ENCODE measurements around the gene ATP8A1.
"Not testable (repeated sequence)": the region's sequence is repeated elsewhere in the genome, so short reads cannot be mapped to it uniquely, and the experiment has no call there.

ATP8A1 gene

DNA sequence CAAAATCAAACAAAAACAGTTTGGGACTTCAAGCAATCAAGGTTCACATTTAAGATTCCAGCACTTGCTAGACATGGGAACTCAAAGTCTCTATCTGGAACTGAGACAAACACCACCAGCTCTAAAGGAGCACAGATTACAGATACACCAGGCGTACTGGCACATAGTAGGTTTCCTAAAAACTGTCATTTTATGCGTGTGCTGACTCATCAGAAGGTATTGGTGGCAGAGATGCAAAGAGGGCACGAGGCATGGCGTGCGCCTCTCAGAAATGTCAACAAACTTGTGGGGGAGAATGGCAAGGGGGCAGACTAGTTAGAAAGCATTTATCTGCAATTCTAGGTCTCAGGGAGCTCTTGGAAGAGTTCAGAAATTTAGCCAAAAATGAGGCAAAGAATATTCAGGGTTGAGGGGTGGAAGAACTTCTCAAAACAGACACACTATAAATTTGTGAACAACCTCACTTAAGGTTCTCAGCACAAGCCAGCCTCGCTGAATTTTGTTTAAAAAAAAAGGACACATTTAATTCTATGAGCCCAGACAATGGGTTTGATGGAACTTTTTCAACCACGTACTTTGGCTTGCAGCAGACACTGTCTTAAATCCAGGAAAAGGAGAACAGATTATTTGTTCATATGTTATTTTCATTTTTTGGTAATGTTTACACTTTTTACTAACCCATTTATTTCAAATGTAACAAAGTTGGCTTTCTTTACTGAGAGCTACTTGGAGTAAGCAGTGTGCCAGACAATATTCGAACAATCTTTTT is 159.6 kb downstream of the ATP8A1 start:
- DNase-seq: no peak

DNA sequence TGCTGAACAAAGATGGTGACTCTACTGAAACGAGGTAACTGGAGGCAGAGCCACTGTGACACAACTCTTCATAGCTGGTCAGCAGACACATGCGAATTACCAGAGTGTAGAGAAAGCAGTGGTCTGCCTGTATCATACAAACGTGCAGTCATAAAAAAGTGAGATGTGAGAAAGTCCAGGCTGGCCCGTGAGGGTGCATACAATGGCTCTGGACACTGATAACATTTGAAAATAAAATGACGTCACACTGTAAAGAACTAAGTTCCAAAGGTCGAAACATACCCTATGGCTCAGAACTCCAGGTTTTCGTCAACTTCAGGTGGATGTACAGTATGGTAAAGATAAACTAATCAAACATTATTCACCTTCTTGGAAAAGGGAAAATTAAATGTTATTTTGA is 163.9 kb downstream of the ATP8A1 start:
- no peak for DNase-seq

DNA sequence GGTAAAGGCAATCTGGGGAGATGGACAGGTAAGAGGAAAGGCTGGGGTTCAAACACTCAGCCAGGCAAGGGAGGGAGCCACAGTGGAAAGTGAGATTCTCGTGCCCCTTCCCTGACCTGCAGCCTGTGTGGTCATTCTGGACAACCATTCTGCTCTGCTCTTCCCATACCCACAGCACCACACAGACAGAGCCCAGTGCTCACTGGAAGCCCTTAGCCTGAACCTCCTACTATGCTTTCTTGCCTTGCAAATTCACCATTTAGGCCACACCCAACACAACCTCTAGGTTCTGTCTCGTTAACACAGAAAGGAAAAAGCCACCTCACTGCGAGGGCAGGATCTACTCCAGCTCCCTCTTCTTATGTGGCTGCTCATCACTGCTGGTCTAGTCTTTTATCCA is 166.9 kb downstream of the ATP8A1 start:
- DNase-seq: no peak

DNA sequence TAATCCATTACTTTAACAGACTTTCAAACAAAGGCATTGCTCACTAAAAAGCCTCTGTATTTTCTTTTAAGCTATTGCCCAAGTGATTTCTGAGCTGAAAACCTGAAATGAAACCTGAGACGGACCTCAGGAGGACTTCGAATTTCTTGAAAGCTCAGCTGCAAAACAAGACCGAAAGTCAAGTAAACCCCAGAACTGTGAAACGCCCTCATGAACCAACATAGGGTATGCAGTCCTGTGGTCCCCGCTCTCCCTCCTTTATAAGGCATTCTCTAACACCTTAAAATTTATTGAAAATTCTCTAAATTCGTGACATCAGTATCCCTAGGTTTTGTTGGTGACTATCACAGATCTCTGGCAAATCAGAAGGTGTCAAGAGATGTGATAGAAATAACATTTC is 167.8 kb downstream of the ATP8A1 start:
- DNase-seq: no peak

DNA sequence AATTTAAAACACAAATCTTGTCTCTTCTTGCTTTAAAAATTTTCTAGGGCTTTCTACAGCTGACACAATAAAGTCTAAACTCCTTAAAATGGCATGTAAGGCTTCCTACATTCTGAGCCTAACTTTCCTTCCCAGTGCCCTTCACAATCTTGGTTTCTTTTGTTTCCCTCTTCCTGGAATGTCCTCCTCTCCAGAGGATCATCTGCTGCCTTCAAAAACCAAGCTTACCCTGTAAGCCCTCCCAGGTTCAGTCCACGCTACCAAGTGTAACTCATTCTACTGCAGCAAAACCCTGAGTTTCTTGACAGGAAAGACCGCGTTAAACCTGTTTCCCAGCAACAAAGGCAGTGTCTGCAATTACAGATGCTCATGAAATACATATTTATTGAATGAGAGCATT is 168.4 kb downstream of the ATP8A1 start:
- DNase-seq: no peak

DNA sequence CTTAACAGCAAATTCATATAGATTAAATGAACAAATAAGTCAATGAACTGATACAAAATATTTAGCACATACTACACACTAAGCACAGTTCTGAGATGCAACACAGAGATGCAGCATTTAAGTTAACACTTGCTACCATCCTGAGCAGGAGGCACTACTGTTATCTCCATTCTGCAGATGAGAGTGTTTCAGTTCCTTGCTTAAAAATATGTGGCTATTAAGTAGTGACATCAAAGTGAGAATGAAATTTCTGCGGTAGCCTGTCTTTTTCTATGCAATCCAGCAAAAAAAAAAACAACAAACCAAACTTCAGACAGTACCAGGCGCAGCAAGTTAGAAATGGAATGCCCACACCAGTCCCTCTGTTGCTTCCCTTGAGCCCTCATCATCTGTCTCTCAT is 168.8 kb downstream of the ATP8A1 start:
- DNase-seq: no peak

DNA sequence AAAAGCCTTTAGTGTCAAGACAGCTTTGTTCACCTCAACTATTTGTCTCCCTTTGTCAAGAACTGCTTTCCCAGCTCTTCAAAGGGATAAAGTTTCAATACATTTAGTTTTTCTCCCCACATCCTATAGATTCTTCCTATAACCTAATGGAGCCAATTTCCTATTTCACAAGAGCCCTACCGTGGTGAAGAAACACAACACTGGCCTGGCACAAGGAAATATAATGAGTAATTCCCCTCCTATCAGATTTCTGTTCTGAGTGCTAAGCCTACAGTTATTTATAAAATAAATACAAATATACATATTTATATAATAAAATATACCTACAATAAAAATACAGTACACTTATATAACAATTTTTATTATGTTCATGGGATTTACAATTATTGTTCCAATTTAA is 169.7 kb downstream of the ATP8A1 start:
- DNase-seq: no peak

DNA sequence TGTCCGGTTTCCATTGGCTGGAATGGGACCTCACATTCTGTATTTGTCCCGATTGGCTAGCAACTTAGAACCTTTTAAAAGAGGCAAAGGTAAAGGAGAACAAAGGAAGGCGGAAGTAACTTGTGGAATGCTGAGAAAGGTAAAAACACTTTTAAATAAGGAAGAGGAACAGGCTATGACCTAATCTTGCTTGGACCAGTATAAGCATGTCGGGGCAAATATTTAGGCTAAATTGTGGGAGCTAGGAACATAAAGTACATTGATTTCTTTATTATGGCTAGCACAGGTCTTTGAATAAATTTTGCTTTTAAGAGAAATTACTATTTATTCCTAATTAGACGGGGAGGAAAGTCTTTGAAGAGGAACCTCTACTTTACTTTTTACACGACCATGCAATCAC is 170.7 kb downstream of the ATP8A1 start:
- not testable (repeated sequence) for DNase-seq

DNA sequence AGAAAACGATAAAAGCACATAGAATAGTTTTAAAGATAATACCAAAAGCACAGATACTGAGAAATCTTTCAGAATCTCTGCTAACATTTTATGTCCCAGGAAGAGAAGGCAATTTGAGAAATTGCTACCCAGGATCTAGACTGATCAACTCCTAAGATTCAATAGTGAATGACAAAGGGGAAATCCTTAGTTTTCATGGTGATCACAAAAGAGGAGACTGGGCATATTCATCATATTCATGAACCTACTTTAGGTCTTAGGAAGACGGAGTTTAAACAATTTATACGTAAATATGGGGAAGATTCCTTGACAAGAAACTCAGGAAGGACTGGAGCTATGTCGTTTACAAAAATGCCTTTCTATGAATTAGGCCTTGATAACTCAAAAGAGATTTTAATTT is 172.3 kb downstream of the ATP8A1 start:
- no peak for DNase-seq

DNA sequence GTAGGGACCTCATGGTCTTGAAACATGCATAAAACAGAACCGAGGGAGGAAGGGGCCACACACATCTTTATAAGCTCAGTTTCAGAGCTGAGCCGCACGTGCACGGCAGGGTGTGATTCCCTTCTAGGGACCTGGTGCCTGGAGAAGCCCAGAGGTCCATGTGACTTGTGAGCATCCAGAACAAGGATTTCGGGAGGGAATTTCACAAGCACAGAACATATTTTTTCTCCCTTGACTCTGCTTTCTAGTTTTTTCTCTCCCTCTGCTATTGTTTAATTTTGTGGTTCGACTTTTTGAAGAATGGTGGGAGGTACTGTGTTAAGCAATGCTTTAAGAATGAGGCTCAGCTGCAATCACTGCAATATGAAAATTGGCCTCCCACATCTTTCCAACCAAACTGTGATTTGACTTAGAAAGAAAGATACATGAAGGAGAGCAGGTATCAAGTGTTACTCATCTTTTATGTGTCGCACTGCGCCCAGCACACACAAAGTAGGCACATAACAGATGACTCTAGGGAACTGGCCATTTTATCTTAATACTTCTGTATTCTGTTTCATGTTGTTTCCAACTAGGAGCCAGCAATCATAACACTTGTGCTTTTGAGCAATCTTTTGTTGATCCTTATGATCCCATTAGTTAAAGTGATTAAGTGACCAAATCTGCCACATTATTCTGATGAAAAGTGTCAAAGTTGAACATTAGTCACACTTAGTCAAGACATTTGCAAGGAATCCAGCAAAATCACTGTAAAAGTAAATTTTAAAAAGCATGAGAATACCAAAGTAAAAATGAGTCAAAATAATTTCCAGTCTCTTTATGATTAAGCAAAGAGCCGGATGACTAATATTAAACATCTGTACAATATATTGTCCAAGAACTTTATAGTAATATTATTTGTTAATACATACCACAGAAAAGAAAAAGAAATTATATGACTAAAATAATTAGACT is 173.2 kb downstream of the ATP8A1 start:
- no peak for DNase-seq

DNA sequence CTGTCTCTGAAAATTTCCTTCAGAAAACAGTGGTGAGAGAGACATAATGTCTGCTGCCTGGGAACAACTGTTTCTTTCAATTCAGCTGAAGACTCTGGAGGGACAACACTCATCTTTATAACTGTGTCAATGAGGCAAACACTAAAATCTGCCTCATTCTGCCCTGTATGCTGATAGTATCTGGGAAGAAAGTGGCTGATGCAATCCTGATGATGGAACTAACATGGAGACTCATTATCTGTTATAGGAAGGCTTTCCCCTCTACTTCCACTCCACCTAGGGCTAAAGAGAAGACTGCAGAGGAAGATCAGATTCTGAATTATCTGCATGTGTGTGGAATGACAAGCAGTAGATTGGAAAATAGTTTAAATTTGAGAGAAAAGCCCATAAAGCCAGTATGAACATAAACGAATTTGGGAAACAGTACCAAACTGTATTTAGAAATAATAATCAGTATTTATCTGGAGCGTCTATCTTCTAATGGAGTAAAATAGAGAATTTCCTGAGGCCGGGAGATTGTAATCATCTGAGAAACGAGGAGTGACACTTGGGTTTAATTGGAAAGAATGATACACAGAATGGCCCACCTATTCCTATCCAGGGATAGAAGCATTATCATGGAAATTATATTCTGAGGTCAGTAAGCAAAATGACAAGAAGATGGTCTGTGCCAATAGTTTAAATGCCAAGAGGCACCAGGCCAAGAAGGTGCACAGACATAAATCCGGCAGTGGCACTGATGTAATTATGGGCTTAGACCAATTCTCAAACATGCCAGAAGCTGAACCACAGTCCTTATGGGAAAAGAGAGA is 174.2 kb downstream of the ATP8A1 start:
- DNase-seq: no peak

DNA sequence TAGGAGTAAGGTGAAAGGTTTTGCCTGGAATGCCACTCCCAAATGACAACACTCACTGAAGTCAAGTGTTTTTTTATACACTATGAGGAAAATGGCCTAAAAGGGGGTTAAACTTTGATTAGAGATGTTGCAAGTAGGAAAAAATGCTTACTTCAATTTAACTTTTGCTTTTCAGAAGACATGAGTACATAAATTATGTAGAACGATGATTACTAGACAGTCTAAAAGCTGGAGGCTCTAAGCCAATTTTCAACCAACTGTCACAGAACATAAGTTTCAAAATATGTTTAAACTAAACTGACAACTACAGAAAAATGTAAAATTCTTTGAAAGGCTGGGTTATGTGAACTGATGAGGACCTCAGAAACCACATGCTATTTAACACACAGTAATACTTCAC is 176.2 kb downstream of the ATP8A1 start:
- no peak for DNase-seq

DNA sequence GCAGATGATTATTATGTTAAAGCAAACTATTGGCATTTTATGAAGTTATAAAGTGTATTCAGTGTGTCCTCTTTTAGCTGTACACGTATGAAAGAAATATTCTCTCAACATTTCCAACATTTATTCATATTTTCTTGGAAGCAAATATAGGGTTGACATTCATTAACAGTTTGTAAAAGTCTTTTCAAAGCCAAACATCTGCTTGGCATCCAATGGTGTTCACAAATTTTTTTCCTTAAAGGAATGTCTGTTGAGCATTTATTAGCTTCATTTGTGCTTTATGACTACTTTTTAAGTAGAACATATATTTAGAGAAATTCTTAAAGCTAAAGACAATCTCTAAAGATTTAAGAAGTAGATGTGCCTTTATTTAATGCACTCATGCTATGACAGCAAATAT is 176.6 kb downstream of the ATP8A1 start:
- no peak for DNase-seq

DNA sequence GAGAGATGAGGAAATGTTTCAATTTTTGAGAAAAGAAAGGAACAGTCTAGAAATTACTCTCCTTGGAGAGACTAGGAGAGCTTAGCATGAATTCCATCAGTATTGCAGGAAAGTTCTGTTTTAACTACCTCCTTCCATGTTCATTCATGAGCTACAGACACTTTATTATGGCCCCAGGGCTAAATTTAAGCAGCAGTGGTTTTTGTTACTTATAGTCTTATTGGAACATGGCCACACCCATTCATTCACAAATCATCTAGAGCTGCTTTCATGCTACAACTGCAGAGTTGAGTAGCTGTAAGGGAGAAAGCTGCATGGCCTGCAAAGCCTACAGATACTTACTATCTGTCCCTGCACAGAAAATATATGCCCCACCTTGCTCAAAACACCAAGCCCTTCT is 178.0 kb downstream of the ATP8A1 start:
- no peak for DNase-seq

DNA sequence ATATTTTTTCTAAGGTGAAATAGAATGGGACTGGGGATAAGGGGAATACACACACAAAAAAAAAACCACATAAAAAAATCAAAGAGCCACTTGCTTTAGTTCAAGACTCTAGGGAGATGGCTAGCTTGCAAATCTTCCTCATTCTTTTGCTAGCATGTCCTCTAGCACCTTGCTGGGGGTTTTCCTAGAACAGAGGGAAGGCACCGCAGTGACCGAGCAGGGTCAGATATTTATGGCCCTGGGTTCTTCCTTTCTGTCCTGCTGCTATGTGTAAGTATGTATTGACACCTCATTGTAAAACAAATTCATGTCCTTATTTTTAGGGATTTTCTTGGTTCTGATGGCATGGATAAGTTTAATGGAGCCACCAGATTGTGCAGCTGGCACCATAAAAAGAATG is 178.4 kb downstream of the ATP8A1 start:
- DNase-seq: no peak

DNA sequence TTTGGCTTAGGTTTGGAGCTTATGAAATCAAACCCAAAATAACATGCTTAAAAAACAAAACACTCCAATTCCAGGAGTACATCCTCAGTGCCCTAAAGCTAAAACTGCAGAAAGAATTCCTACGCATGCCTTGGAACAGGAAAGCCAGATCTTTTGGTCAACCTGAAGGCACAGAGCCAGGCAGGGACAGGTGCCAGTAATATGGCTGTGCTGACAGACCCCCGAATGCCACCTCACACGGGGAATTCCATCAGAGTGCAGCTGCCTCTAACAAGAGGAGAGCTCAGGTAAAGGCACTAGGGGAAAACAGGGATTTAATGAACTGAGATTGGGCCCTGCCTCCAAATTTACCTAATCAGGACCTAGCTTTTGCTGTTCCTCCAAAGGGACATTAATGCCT is 182.5 kb downstream of the ATP8A1 start:
- no peak for DNase-seq

DNA sequence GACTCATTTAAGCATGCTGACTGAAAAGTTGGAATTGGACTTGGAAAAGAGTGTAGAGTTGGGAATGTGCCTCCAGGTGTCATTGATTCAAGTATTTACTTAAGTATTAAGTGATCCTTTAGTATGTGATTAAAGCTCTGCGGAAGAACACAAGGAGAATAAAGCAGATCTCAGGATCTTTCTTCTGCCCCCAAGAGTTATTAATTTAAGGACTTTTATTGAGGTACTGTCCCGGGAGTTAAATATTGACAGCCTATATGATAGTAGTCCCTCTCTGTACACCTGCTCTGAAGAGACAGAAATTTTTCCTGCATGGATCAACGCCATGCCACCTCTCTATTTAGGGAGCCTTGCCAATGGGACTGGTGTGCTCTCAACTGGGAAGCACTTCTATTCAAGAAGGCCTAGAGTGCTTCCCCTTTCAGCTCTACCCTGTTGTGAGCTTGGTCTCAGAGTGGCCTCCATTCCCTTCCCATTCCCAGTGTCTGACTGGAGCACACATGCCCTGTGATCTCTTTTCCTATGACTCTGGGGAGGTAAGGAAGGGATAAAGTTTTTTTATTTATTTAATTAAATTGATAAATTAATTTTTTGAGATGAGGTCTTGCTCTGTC is 183.7 kb downstream of the ATP8A1 start:
- DNase-seq: no peak

DNA sequence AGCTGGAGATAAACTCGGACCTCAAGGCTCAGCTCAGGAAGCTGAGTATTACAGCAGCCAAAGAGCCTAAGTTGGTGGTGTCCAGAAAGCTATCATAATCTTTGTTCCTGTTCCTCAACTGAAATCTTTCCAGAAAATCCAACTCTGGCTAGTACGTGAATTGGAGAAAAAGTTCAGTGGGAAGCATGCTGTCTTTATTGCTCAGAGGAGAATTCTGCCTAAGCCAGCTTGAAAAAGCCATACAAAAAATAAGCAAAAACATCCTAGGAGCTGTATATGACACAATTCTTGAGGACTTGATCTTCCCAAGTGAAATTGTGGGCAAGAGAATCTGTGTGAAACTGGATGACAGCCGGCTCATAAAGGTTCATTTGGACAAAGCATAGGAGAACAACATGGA is 185.0 kb downstream of the ATP8A1 start:
- DNase-seq: no peak

DNA sequence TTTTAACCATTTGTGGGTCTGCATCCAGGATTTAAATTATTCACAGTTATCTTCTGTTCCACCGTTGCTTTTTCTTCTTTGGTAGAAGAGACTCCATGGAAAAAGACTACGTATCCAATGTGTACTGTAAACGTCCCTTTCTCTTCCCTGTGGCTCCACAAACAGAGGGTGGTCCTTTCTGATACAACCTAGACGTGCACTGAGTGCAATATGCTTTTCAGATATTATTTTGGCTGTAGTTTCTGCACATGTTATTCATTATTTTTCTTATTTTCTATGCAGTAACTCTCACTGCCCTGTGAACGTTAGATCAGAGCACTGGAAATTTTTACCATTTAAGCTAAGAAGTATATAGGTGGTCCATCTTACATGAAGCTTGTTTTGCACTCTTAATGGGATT is 186.9 kb downstream of the ATP8A1 start:
- no peak for DNase-seq

DNA sequence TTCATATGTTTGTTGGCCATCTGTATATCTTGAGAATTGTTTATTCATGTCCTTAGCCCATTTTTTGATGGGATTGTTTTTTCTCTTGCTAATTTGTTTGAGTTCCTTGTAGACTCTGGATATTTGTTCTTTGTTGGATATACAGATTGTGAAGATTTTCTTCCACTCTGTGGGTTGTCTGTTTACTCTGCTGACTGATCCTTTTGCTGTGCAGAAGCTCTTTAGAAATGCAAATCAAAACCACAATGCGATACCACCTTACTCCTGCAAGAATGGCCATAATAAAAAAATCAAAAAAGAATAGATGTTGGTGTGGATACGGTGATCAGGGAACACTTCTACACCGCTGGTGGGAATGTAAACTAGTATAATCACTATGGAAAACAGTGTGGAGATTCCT is 189.1 kb downstream of the ATP8A1 start:
- DNase-seq: not testable (repeated sequence)

DNA sequence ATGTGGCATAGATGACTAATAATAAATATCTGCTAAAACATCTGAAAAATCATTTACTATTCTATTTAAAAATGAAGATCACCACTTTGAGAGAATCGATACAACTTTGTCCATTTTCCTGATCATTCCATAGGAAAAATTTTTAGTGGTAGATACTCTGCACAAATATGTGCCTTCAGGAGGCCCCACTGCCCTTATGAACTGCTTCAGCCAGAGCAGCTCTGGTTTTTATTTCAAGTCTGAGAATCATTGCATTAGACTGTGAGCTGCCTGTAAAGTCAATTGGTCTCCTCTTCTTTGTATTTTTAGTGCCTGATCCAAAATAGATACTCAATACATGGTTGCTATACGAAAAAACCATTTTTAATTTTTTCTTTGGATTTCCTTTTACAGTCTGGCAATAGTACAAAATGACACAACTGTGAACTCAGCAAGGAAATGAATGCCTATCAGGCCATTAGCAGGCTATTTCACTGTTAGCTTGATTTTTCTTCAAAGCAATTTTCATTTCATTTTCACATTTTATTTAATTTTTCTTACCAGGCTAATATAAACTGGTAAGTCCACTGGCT is 190.5 kb downstream of the ATP8A1 start:
- no peak for DNase-seq

DNA sequence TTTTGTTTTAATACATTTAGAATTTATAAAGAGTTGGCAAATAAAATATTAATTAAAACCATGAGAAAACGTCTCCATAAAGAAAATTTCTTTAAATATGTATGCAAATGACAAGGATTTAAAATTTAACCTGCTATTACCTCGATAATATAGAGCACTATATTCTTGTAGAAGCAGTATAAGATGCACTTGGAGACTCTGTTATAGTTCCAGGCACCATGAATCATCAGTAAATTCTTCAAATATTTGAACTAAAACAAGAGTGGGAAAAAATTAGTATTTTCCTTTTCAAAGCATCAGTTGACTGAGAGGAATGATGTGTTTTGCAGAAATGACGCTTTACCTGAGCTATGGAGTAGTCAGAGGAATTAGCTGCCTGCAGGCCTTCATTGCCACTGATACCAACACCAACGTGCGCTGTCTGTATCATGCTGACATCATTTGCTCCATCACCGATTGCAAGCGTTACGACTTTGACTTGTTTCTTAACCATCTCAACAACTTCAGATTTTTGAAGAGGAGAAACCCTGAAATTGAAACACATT is 192.3 kb downstream of the ATP8A1 start:
- no peak for DNase-seq

Data from activated CD4-positive, alpha-beta T cell treated with anti-CD3 and anti-CD28 coated beads, Interleukin-2, Interleukin-6, amounts not matched to agents 100 ng/mL and 50 ng/mL, durations not matched to agents 16 hours and 8 hours (primary cell).